Tibial nerve (tissue), 4 donors: ENCODE measurements around the gene STAT4.

Source experiments
- CTCF ChIP-seq, 5 experiments: fragments of 200-600 bp in 3 of 5; fragments of 450-650 bp in 2 of 5; sonication (generic) in 3 of 5; IDR thresholded peaks; one replicate each; pipeline ENCODE4 v1.5.1; 2016 to 2019; ENCODE audit warnings: antibody characterized with exemption in 5 of 5, mild to moderate bottlenecking in 3 of 5, moderate library complexity in 2 of 5
- EP300 ChIP-seq, 2 donors: sonication (generic); formaldehyde crosslinking; IDR thresholded peaks; one replicate each; pipeline ENCODE4 v1.6.1; 2017; ENCODE audit warnings: antibody characterized with exemption in 2 of 2, mild to moderate bottlenecking in 1 of 2
- POLR2A ChIP-seq, 2 donors: fragments of 450-650 bp; IDR thresholded peaks; one replicate each; pipeline ENCODE4 v1.6.1; 2017; ENCODE audit warnings: antibody characterized with exemption in 2 of 2, mild to moderate bottlenecking in 2 of 2, moderate library complexity in 2 of 2

- no peak for TF ChIP-seq CTCF (IDR thresholded peaks at IDR 0.05)
- no peak for TF ChIP-seq EP300 (IDR thresholded peaks at IDR 0.05)
- no peak for TF ChIP-seq POLR2A (IDR thresholded peaks at IDR 0.05)
Observed at GRCh38 chr2:191180276-191180675, 29.5 kb upstream of the STAT4 start.
